ENCODE results near the gene GYS1. TPM values are rescaled to one million over a fixed set of nuclear protein-coding genes. Genes with fewer than 3 reads are reported as not detected.
A peak's percentile ranks its signal among the peaks of the same experiment; 100 is the strongest.

GYS1 gene
- total and polyA plus RNA-seq, 10 of the 15 experiments (the other 5 are each of a cell fraction or from before 2014, with no cell fraction given) = 3.7 to 62.0 (median 37.3) TPM

DNA sequence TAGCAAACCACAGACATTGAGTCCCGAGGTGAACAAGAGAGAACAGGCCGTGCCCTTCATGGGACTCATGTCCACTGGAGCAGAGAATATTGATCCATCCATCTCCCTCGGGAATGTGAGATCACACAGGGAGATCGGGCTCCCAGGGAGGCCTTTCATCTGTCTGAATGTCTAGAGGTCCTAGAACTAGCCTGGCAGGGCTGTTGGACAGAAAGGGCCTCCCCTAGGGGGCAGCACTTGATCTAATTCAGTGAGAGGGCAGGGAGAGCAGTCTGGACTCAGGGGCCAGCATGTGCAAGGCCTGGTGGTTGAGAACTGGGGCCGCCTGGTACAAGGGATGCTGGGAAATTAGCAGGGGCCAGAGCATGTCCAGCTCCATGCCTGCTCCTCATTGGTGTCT, 4.9 kb upstream of the GYS1 start:
- SMC1A ChIA-PET (ENCODE audit: uncharacterized antibody, unreplicated experiment) = interaction anchor here (1.1 to 1.5 kb wide), 2 partner anchors 201 to 210 kb away, joined by 3 to 4 read pairs; no protein-coding TSS in a partner anchor
- Histone ChIP-seq H3K9me3 (replicated peaks; ENCODE audit: control insufficient read depth, insufficient read depth, low read length) (no peaks in the 10 kb centered on the region), H3K27ac (ENCODE audit: control insufficient read depth, insufficient read depth) (no peak overlapping the region), H3K36me3 (ENCODE audit: control insufficient read depth in 2 of 2, insufficient read depth in 2 of 2, low read length in 1 of 2) (no peaks in the 10 kb centered on the region; a peak in 3 of 4 replicates), H3K27me3 (replicated peaks in 1 of 2; ENCODE audit: control insufficient read depth in 2 of 2, insufficient read depth in 2 of 2, low read length in 1 of 2) (no peaks in the 10 kb centered on the region), H4K20me1 (ENCODE audit: control insufficient read depth, insufficient read depth) (no peaks in the 10 kb centered on the region), H3K4me2 (ENCODE audit: control insufficient read depth, insufficient read depth) (no peak overlapping the region), H3K4me1 (ENCODE audit: control insufficient read depth, insufficient read depth, low read length) (no peaks in the 10 kb centered on the region), H3K9ac (ENCODE audit: control insufficient read depth, insufficient read depth, low read length) (no peak overlapping the region), H3K4me3 (no peak overlapping the region), H2AFZ (ENCODE audit: control insufficient read depth, low read depth, low read length) (no peak overlapping the region), H3K79me2 (ENCODE audit: control insufficient read depth, insufficient read depth, low read length) (peaks cover 27% of the 10 kb centered on the region)
- 61% methylated on average over 5 of the region's 5 CpGs for WGBS (ENCODE audit: insufficient coverage, insufficient replicate concordance, low lambda C conversion rate, missing lambda C conversion rate)
- no peak for TF ChIP-seq BRCA1 (IDR thresholded peaks at IDR 0.05; ENCODE audit: low read depth, low read length)
- TF ChIP-seq, protein P1, sequence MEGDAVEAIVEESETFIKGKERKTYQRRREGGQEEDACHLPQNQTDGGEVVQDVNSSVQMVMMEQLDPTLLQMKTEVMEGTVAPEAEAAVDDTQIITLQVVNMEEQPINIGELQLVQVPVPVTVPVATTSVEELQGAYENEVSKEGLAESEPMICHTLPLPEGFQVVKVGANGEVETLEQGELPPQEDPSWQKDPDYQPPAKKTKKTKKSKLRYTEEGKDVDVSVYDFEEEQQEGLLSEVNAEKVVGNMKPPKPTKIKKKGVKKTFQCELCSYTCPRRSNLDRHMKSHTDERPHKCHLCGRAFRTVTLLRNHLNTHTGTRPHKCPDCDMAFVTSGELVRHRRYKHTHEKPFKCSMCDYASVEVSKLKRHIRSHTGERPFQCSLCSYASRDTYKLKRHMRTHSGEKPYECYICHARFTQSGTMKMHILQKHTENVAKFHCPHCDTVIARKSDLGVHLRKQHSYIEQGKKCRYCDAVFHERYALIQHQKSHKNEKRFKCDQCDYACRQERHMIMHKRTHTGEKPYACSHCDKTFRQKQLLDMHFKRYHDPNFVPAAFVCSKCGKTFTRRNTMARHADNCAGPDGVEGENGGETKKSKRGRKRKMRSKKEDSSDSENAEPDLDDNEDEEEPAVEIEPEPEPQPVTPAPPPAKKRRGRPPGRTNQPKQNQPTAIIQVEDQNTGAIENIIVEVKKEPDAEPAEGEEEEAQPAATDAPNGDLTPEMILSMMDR (IDR thresholded peaks at IDR 0.05 in 2 of 3, conservative IDR thresholded peaks at IDR 0.05 in 1 of 3; ENCODE audit: control insufficient read depth in 2 of 3, extremely low read depth in 1 of 3, insufficient read depth in 1 of 3, low read depth in 3 of 3, low read length in 3 of 3) = peak; percentile 44 to 62 (median 56)
- TF ChIP-seq, protein P2, sequence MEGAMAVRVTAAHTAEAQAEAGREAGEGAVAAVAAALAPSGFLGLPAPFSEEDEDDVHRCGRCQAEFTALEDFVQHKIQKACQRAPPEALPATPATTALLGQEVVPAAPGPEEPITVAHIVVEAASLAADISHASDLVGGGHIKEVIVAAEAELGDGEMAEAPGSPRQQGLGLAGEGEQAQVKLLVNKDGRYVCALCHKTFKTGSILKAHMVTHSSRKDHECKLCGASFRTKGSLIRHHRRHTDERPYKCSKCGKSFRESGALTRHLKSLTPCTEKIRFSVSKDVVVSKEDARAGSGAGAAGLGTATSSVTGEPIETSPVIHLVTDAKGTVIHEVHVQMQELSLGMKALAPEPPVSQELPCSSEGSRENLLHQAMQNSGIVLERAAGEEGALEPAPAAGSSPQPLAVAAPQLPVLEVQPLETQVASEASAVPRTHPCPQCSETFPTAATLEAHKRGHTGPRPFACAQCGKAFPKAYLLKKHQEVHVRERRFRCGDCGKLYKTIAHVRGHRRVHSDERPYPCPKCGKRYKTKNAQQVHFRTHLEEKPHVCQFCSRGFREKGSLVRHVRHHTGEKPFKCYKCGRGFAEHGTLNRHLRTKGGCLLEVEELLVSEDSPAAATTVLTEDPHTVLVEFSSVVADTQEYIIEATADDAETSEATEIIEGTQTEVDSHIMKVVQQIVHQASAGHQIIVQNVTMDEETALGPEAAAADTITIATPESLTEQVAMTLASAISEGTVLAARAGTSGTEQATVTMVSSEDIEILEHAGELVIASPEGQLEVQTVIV (IDR thresholded peaks at IDR 0.05; ENCODE audit: borderline replicate concordance, partially characterized antibody) = no peak
- no peak for TF ChIP-seq MEF2B (IDR thresholded peaks at IDR 0.05; ENCODE audit: partially characterized antibody, poor library complexity, severe bottlenecking)
- peak; percentile 33; the same call in 1 of the 2 replicates for TF ChIP-seq RAD21 (IDR thresholded peaks at IDR 0.05; ENCODE audit: insufficient read depth, low read depth, low read length)
- no peak for ATAC-seq
- no peak for FAIRE-seq
- DNase-seq (ENCODE audit: low read depth, low spot score) = no peak
- CTCF ChIA-PET = interaction anchor here (1.0 to 3.1 kb wide), 8 partner anchors 10 to 210 kb away, joined by 3 to 16 read pairs (median 4); partner anchors contain the start of gene BAX
- intact Hi-C loops (cut with micrococcal nuclease; ENCODE audit: unreplicated experiment) (no loop called here), in situ Hi-C loops (cut with MboI) (no loop called here)
- BruUV-seq (replicated peaks) = no TSS peak
- RAD21 ChIA-PET (ENCODE audit: unreplicated experiment) = no interaction called here
- POLR2A ChIA-PET = interaction anchor here (0.5 to 0.6 kb wide), 3 partner anchors 12 to 813 kb away, joined by 4 to 7 read pairs (median 4); no protein-coding TSS in a partner anchor

All from GM12878 (cell line).